H9 (cell line): Measurements from ENCODE around the gene MRPL36. TPM values are rescaled to one million over a fixed set of nuclear protein-coding genes. Genes with fewer than 3 reads are reported as not detected.
A peak's percentile ranks its signal among the peaks of the same experiment; 100 is the strongest.

Experiments
- DNase-seq: peaks from one replicate; pipeline ENCODE4 v3.0.0-alpha.2; 2017
- H2AFZ ChIP-seq: one replicate; pipeline ENCODE4 v1.6.1; 2013; ENCODE audit warnings: mild to moderate bottlenecking, low read length, control low read depth, moderate library complexity
- H2AK5ac ChIP-seq: 2 replicates; pipeline ENCODE4 v1.6.1; 2013; ENCODE audit warnings: low read length, control low read depth, mixed read lengths; ENCODE audit not compliant: insufficient read length
- H2BK120ac ChIP-seq: one replicate; pipeline ENCODE4 v1.6.1; 2013; ENCODE audit warnings: low read depth, mild to moderate bottlenecking, low read length, control low read depth, inconsistent platforms; ENCODE audit not compliant: poor library complexity, severe bottlenecking
- H2BK12ac ChIP-seq: 2 replicates; pipeline ENCODE4 v1.6.1; 2013; ENCODE audit warnings: low read length, control low read depth, mixed read lengths, low read depth; ENCODE audit not compliant: insufficient read length
- H2BK15ac ChIP-seq: 2 replicates; pipeline ENCODE4 v1.6.1; 2013; ENCODE audit warnings: low read depth, low read length, control low read depth
- H2BK20ac ChIP-seq: one replicate; pipeline ENCODE4 v1.6.1; 2013; ENCODE audit warnings: low read depth, mild to moderate bottlenecking, low read length, control low read depth, inconsistent platforms; ENCODE audit not compliant: poor library complexity, severe bottlenecking
- H2BK5ac ChIP-seq: 2 replicates; pipeline ENCODE4 v1.6.1; 2013; ENCODE audit warnings: low read length, control low read depth, mixed read lengths; ENCODE audit not compliant: insufficient read length
- H3K14ac ChIP-seq: 2 replicates; pipeline ENCODE4 v1.6.1; 2013; ENCODE audit warnings: low read length, control low read depth; ENCODE audit not compliant: insufficient read depth
- H3K18ac ChIP-seq: 2 replicates; pipeline ENCODE4 v1.6.1; 2013; ENCODE audit warnings: low read depth, mild to moderate bottlenecking, mixed read lengths, low read length, control low read depth; ENCODE audit not compliant: insufficient read length
- H3K23ac ChIP-seq: 2 replicates; pipeline ENCODE4 v1.6.1; 2013; ENCODE audit warnings: low read length, control low read depth, mixed read lengths, low read depth; ENCODE audit not compliant: insufficient read length
- H3K23me2 ChIP-seq: 2 replicates; pipeline ENCODE4 v1.6.1; 2013; ENCODE audit warnings: low read depth, mild to moderate bottlenecking, mixed read lengths, low read length, control low read depth; ENCODE audit not compliant: insufficient read length, poor library complexity, severe bottlenecking
- H3K27ac ChIP-seq: 2 replicates; pipeline ENCODE4 v1.5.1; 2013; ENCODE audit warnings: low read length, control low read depth, mixed read lengths, low read depth; ENCODE audit not compliant: insufficient read length
- H3K27me3 ChIP-seq: 2 replicates; pipeline ENCODE4 v1.6.1; 2013; ENCODE audit warnings: low read length, control low read depth, inconsistent platforms; ENCODE audit not compliant: insufficient read depth
- H3K4ac ChIP-seq: 2 replicates; pipeline ENCODE4 v1.6.1; 2013; ENCODE audit warnings: low read depth, mild to moderate bottlenecking, control low read depth, inconsistent platforms, low read length, moderate library complexity
- H3K4me1 ChIP-seq: 2 replicates; pipeline ENCODE4 v1.6.1; 2013; ENCODE audit warnings: low read length, control low read depth, inconsistent platforms; ENCODE audit not compliant: insufficient read depth
- H3K4me2 ChIP-seq: 2 replicates; pipeline ENCODE4 v1.6.1; 2013; ENCODE audit warnings: low read length, control low read depth, mixed read lengths; ENCODE audit not compliant: insufficient read length, insufficient read depth
- H3K56ac ChIP-seq: 2 replicates; pipeline ENCODE4 v1.6.1; 2013; ENCODE audit warnings: low read depth, mild to moderate bottlenecking, mixed read lengths, low read length, control low read depth; ENCODE audit not compliant: insufficient read length
- H3K79me1 ChIP-seq: 2 replicates; pipeline ENCODE4 v1.6.1; 2013; ENCODE audit warnings: low read depth, mild to moderate bottlenecking, moderate library complexity, low read length, control low read depth, inconsistent platforms; ENCODE audit not compliant: insufficient read depth, poor library complexity, severe bottlenecking
- H3K79me2 ChIP-seq: 2 replicates; pipeline ENCODE4 v1.6.1; 2013; ENCODE audit warnings: low read length, control low read depth, inconsistent platforms; ENCODE audit not compliant: insufficient read depth
- H3K9ac ChIP-seq: 2 replicates; pipeline ENCODE4 v1.6.1; 2013; ENCODE audit warnings: low read length, control low read depth, mixed read lengths; ENCODE audit not compliant: insufficient read length; ENCODE audit errors: extremely low read depth
- H3K9me3 ChIP-seq: one replicate; pipeline ENCODE4 v1.6.1; 2013; ENCODE audit warnings: low read depth, low read length, inconsistent platforms; ENCODE audit not compliant: control insufficient read depth
- H3T11ph ChIP-seq: one replicate; pipeline ENCODE4 v1.6.1; 2013; ENCODE audit warnings: mild to moderate bottlenecking, low read length, control low read depth, inconsistent platforms
- H4K20me1 ChIP-seq: one replicate; pipeline ENCODE4 v1.6.1; 2013; ENCODE audit not compliant: control insufficient read depth, insufficient read length, insufficient read depth
- H4K5ac ChIP-seq: 2 replicates; pipeline ENCODE4 v1.6.1; 2013; ENCODE audit warnings: low read depth, mild to moderate bottlenecking, mixed read lengths, low read length, control low read depth; ENCODE audit not compliant: insufficient read length
- H4K8ac ChIP-seq: replicated peaks from 2 replicates; pipeline ENCODE4 v1.6.1; 2013; ENCODE audit warnings: low read length, control low read depth, mixed read lengths, low read depth; ENCODE audit not compliant: insufficient read length
- H4K91ac ChIP-seq: 2 replicates; pipeline ENCODE4 v1.6.1; 2013; ENCODE audit warnings: low read depth, mild to moderate bottlenecking, moderate library complexity, mixed read lengths, low read length, control low read depth; ENCODE audit not compliant: insufficient read length
- H3K27ac Mint-ChIP-seq, 3 experiments: 2 replicates in 2 of 3; 3 replicates in 1 of 3; pipeline ENCODE4 v1.8.0; 2020 to 2021; ENCODE audit warnings: mixed read lengths in 3 of 3, mild to moderate bottlenecking in 1 of 3, moderate library complexity in 1 of 3
- H3K27me3 Mint-ChIP-seq: 2 replicates; pipeline ENCODE4 v1.8.0; 2021; ENCODE audit warnings: low read depth, mild to moderate bottlenecking, moderate library complexity, mixed read lengths
- H3K36me3 Mint-ChIP-seq, 3 experiments: 2 replicates in 2 of 3; 3 replicates in 1 of 3; pipeline ENCODE4 v1.8.0; 2020 to 2021; ENCODE audit warnings: low read depth in 3 of 3, mixed read lengths in 3 of 3; ENCODE audit not compliant: insufficient read depth in 1 of 3
- H3K4me1 Mint-ChIP-seq, 2 experiments: 2 replicates each; pipeline ENCODE4 v1.8.0; 2020; ENCODE audit warnings: mixed read lengths in 2 of 2
- H3K4me3 Mint-ChIP-seq, 2 experiments: 2 replicates in 1 of 2; 3 replicates in 1 of 2; pipeline ENCODE4 v1.8.0; 2020 to 2021; ENCODE audit warnings: mild to moderate bottlenecking in 2 of 2, mixed read lengths in 2 of 2, moderate library complexity in 1 of 2
- H3K9me3 Mint-ChIP-seq, 2 experiments: 2 replicates in 1 of 2; 3 replicates in 1 of 2; pipeline ENCODE4 v1.8.0; 2020; ENCODE audit warnings: mild to moderate bottlenecking in 2 of 2, mixed read lengths in 2 of 2, moderate library complexity in 1 of 2
- CTCF ChIP-seq: fragments of 200-600 bp; sonication (generic); conservative IDR thresholded peaks from 3 replicates; pipeline ENCODE4 v1.8.0; 2021; ENCODE audit warnings: antibody characterized with exemption, mild to moderate bottlenecking
- WGBS: extraction: QIAGEN DNeasy Blood & Tissue Kit; methylation state at CpG from one replicate; pipeline ENCODE4 v1.1.7; 2013; ENCODE audit warnings: missing lambda C conversion rate, low lambda C conversion rate, mixed read lengths; ENCODE audit not compliant: insufficient read length; ENCODE audit errors: extremely low coverage; 5-methylcytosine and 5-hydroxymethylcytosine counted together
- total RNA-seq: library from RNA; stranded (reverse); gene quantifications from 2 replicates; pipeline ENCODE4 v1.2.1, GENCODE V29; 2021

The MRPL36 gene
- total RNA-seq, 1 experiment from 2014 or later, result 67.3 TPM

- peak; percentile 8 for DNase-seq
- H3K36me3 Mint-ChIP-seq, result peaks cover 7 to 11% (median 10%) of the 10 kb centered on the region in 3 experiments
- Histone ChIP-seq H3K9ac (no peak overlapping the region), H3K79me1 (no peaks in the 10 kb centered on the region), H3K9me3 (no peaks in the 10 kb centered on the region), H4K8ac (no peak overlapping the region), H3K4ac (no peak overlapping the region), H2BK20ac (no peak overlapping the region), H3K23me2 (no peaks in the 10 kb centered on the region), H3K23ac (no peak overlapping the region), H3K4me2 (no peak overlapping the region), H2BK120ac (no peak overlapping the region), H3T11ph (no peak overlapping the region), H4K20me1 (no peaks in the 10 kb centered on the region), H2BK15ac (no peak overlapping the region), H3K14ac (no peak overlapping the region), H2AK5ac (no peak overlapping the region), H2BK5ac (no peak overlapping the region), H4K5ac (no peak overlapping the region), H3K56ac (no peak overlapping the region), H3K18ac (no peak overlapping the region), H2AFZ (no peak overlapping the region), H3K79me2 (no peaks in the 10 kb centered on the region), H3K27me3 (no peaks in the 10 kb centered on the region), H3K4me1 (no peaks in the 10 kb centered on the region; the same call in 1 of the 2 replicates), H3K27ac (no peak overlapping the region), H4K91ac (no peak overlapping the region), H2BK12ac (no peak overlapping the region)
- H3K27ac Mint-ChIP-seq, result no peak overlapping the region
- no CpG with 5 or more reads among the region's 4 CpGs for WGBS
- H3K27me3 Mint-ChIP-seq, result peaks cover 17% of the 10 kb centered on the region
- peaks cover 11 to 13% of the 10 kb centered on the region in 2 experiments for H3K9me3 Mint-ChIP-seq
- no peak for TF ChIP-seq CTCF
- peaks cover 19 to 28% of the 10 kb centered on the region in 2 experiments for H3K4me1 Mint-ChIP-seq
- H3K4me3 Mint-ChIP-seq, result no peak overlapping the region
Observed at GRCh38 chr5:1760231-1760630, 39.4 kb downstream of the MRPL36 start.
